WTC11 (cell line): Measurements from ENCODE around the gene PPP1R3C. TPM values are rescaled to one million over a fixed set of nuclear protein-coding genes. Genes with fewer than 3 reads are reported as not detected.

Source experiments
- E2F1 ChIP-seq: sonication (generic); formaldehyde crosslinking; IDR thresholded peaks from 2 replicates; pipeline ENCODE4 v1.8.0; 2022; ENCODE audit warnings: mild to moderate bottlenecking, missing genetic modification reagents
- total RNA-seq: library from RNA; stranded (reverse); gene quantifications from 3 replicates; pipeline ENCODE4 v1.2.3, GENCODE V29; 2021

The PPP1R3C gene
- total RNA-seq, 1 experiment from 2014 or later, result 1.5 TPM

- no peak for TF ChIP-seq E2F1 (CRISPR knock-in tag)
These were observed 53.4 kb downstream of the PPP1R3C start (continued) for GRCh38 chr10:91579329-91579985.

Other genes starting within 250 kb of the PPP1R3C start
- 6.5 to 9.4 TPM (median 8.5 TPM) in 3 replicates for gene HECTD2, start 222.7 kb downstream of the PPP1R3C start, total RNA-seq
- gene TNKS2, start 165.4 kb upstream of the PPP1R3C start, total RNA-seq, result 51.6 to 53.5 TPM (median 53.0 TPM) in 3 replicates